ENCODE data around the gene KIF11. TPM values are rescaled to one million over a fixed set of nuclear protein-coding genes. Genes with fewer than 3 reads are reported as not detected.

Gene KIF11
- total and polyA plus RNA-seq, 2 of the 13 experiments (the other 11 are each of a cell fraction or from before 2014, with no cell fraction given): 8.7 to 38.4 TPM

GRCh38 chr10:92688927-92689662 lies 96.2 kb downstream of the KIF11 start (continued):
- no peak for TF ChIP-seq ZNF142 (CRISPR knock-in tag; IDR thresholded peaks at IDR 0.05)
- TF ChIP-seq ZNF275 (CRISPR knock-in tag; IDR thresholded peaks at IDR 0.05; ENCODE audit: borderline replicate concordance): no peak
- TF ChIP-seq NR1H2 (CRISPR knock-in tag; IDR thresholded peaks at IDR 0.05; ENCODE audit: borderline replicate concordance, low read depth): no peak
- TF ChIP-seq ZNF7 (CRISPR knock-in tag; IDR thresholded peaks at IDR 0.05): no peak
- TF ChIP-seq ARNT2 (CRISPR knock-in tag; IDR thresholded peaks at IDR 0.05; ENCODE audit: low read depth): peak; percentile 41; the same call in 1 of the 2 replicates
- no peak for TF ChIP-seq ATF6 (CRISPR knock-in tag; conservative IDR thresholded peaks at IDR 0.05)
- no peak for TF ChIP-seq MBNL3 (CRISPR knock-in tag; conservative IDR thresholded peaks at IDR 0.05)
- TF ChIP-seq RFX1 (IDR thresholded peaks at IDR 0.05): no peak
- TF ChIP-seq NR2C2 (CRISPR knock-in tag; IDR thresholded peaks at IDR 0.05; ENCODE audit: borderline replicate concordance): no peak; the same call in 1 of the 2 replicates
- 0 out of 2 replicates have a peak, but pooled peaks have one; percentile 37 for TF ChIP-seq ZNF230 (CRISPR knock-in tag; IDR thresholded peaks at IDR 0.05)
- peak; percentile 81; the same call in 1 of the 2 replicates for TF ChIP-seq FOXC1 (CRISPR knock-in tag; IDR thresholded peaks at IDR 0.05; ENCODE audit: borderline replicate concordance)
- no peak for TF ChIP-seq RAD51 (IDR thresholded peaks at IDR 0.05; ENCODE audit: borderline replicate concordance)
- TF ChIP-seq PCBP2 (optimal IDR thresholded peaks at IDR 0.05; ENCODE audit: low read depth, low read length, poor library complexity, severe bottlenecking): no peak
- no peak for TF ChIP-seq BRD4 (CRISPR knock-in tag; IDR thresholded peaks at IDR 0.05)
- no peak; the same call in 1 of the 2 replicates for TF ChIP-seq ZSCAN31 (CRISPR knock-in tag; IDR thresholded peaks at IDR 0.05; ENCODE audit: low read depth)
- TF ChIP-seq TCF7 (IDR thresholded peaks at IDR 0.05; ENCODE audit: low read depth): no peak
- TF ChIP-seq KDM5B (CRISPR knock-in tag; IDR thresholded peaks at IDR 0.05; ENCODE audit: borderline replicate concordance): 0 out of 2 replicates have a peak, but pooled peaks have one; percentile 57
- no peak for TF ChIP-seq ARID3A (IDR thresholded peaks at IDR 0.05; ENCODE audit: low read depth, low read length)
- TF ChIP-seq ZZZ3 (CRISPR knock-in tag; IDR thresholded peaks at IDR 0.05; ENCODE audit: borderline replicate concordance): no peak

Data from HepG2 (cell line).